ENCODE measurements around the gene CNIH4.
A peak's percentile ranks its signal among the peaks of the same experiment; 100 is the strongest.
"Not testable (repeated sequence)": the region's sequence is repeated elsewhere in the genome, so short reads cannot be mapped to it uniquely, and the experiment has no call there.

Gene CNIH4

GRCh38 chr1:224349716-224350115 lies 7.0 kb upstream of the CNIH4 start:
- not testable (repeated sequence) for DNase-seq (ENCODE audit: low read depth)

GRCh38 chr1:224352436-224353085 lies 4.1 kb upstream of the CNIH4 start:
- DNase-seq (ENCODE audit: low read depth) = not testable (repeated sequence)

- no peak for DNase-seq (ENCODE audit: low read depth)
Observed at GRCh38 chr1:224353975-224354925, 2.4 kb upstream of the CNIH4 start.

GRCh38 chr1:224357626-224358124 lies 996 bp downstream of the CNIH4 start:
- no peak for DNase-seq (ENCODE audit: low read depth)

- no peak for DNase-seq (ENCODE audit: low read depth)
Observed at GRCh38 chr1:224358237-224358636, 1.6 kb downstream of the CNIH4 start.

- no peak for DNase-seq (ENCODE audit: low read depth)
Observed at GRCh38 chr1:224359207-224359606, 2.5 kb downstream of the CNIH4 start.

GRCh38 chr1:224368409-224368808 lies 11.7 kb downstream of the CNIH4 start:
- no peak for DNase-seq (ENCODE audit: low read depth)

GRCh38 chr1:224373008-224373590 lies 16.4 kb downstream of the CNIH4 start:
- DNase-seq (ENCODE audit: low read depth) = no peak

- DNase-seq (ENCODE audit: low read depth) = no peak
Observed at GRCh38 chr1:224375059-224375458, 18.4 kb downstream of the CNIH4 start.

GRCh38 chr1:224377676-224378006 lies 21.0 kb downstream of the CNIH4 start:
- DNase-seq (ENCODE audit: low read depth) = no peak

- no peak for DNase-seq (ENCODE audit: low read depth)
Observed at GRCh38 chr1:224378855-224379631, 22.4 kb downstream of the CNIH4 start.

GRCh38 chr1:224380003-224380402 lies 23.3 kb downstream of the CNIH4 start:
- peak; percentile 18 for DNase-seq (ENCODE audit: low read depth)

GRCh38 chr1:224381880-224382548 lies 25.3 kb downstream of the CNIH4 start:
- DNase-seq (ENCODE audit: low read depth) = no peak

- no peak for DNase-seq (ENCODE audit: low read depth)
Observed at GRCh38 chr1:224383218-224383617, 26.5 kb downstream of the CNIH4 start.

GRCh38 chr1:224387302-224387912 lies 30.7 kb downstream of the CNIH4 start:
- no peak for DNase-seq (ENCODE audit: low read depth)

- DNase-seq (ENCODE audit: low read depth) = no peak
Observed at GRCh38 chr1:224387943-224388342, 31.3 kb downstream of the CNIH4 start.

GRCh38 chr1:224390517-224390916 lies 33.8 kb downstream of the CNIH4 start:
- DNase-seq (ENCODE audit: low read depth) = no peak

- DNase-seq (ENCODE audit: low read depth) = no peak
Observed at GRCh38 chr1:224392411-224393249, 36.0 kb downstream of the CNIH4 start.

GRCh38 chr1:224393294-224393693 lies 36.6 kb downstream of the CNIH4 start:
- DNase-seq (ENCODE audit: low read depth) = no peak

GRCh38 chr1:224399887-224400286 lies 43.2 kb downstream of the CNIH4 start:
- DNase-seq (ENCODE audit: low read depth) = no peak

Measured in activated T-helper 9 cell treated with anti-CD3 and anti-CD28 coated beads, Interleukin-2, amount 50 U/mL, for 16 hours (primary cell).